Transverse colon (tissue), 3 donors: ENCODE measurements around the gene EXD3.

Experiments used
- CTCF ChIP-seq, 5 experiments: fragments of 200-600 bp in 3 of 5; fragments of 450-650 bp in 2 of 5; sonication (generic) in 3 of 5; IDR thresholded peaks; 1 replicate in 2 of 5; 2 replicates in 3 of 5; pipeline ENCODE4 v1.5.1; 2016 to 2017; ENCODE audit warnings: antibody characterized with exemption in 5 of 5, inconsistent platforms in 3 of 5, mild to moderate bottlenecking in 2 of 5, moderate library complexity in 1 of 5
- EP300 ChIP-seq: sonication (generic); formaldehyde crosslinking; IDR thresholded peaks from one replicate; pipeline ENCODE4 v1.6.1; 2017; ENCODE audit warnings: antibody characterized with exemption, low read depth

GRCh38 chr9:137276473-137277328 lies 146.3 kb downstream of the EXD3 start:
- TF ChIP-seq CTCF (IDR thresholded peaks at IDR 0.05) = no peak
- no peak for TF ChIP-seq EP300
